NCI-H1694 treated with DMSO at 0.1 percent for 48 hours (cell line): ENCODE data around the gene FMNL1.

ENCODE experiments used
- DNase-seq: peaks from one replicate; lab custom pipeline; 2025; lab: John Stamatoyannopoulos, UW

FMNL1 gene

GRCh38 chr17:45258981-45259380 lies 37.3 kb downstream of the FMNL1 start:
- no peak for DNase-seq

- DNase-seq: no peak
Measured at GRCh38 chr17:45260204-45260783, 38.6 kb downstream of the FMNL1 start.

GRCh38 chr17:45261577-45262515 lies 40.2 kb downstream of the FMNL1 start, which contains the start of gene SPATA32:
TSS of gene SPATA32 (minus strand) at chr17:45262094. CDS start at chr17:45262016, 78 bp downstream.
- DNase-seq: no peak

DNA sequence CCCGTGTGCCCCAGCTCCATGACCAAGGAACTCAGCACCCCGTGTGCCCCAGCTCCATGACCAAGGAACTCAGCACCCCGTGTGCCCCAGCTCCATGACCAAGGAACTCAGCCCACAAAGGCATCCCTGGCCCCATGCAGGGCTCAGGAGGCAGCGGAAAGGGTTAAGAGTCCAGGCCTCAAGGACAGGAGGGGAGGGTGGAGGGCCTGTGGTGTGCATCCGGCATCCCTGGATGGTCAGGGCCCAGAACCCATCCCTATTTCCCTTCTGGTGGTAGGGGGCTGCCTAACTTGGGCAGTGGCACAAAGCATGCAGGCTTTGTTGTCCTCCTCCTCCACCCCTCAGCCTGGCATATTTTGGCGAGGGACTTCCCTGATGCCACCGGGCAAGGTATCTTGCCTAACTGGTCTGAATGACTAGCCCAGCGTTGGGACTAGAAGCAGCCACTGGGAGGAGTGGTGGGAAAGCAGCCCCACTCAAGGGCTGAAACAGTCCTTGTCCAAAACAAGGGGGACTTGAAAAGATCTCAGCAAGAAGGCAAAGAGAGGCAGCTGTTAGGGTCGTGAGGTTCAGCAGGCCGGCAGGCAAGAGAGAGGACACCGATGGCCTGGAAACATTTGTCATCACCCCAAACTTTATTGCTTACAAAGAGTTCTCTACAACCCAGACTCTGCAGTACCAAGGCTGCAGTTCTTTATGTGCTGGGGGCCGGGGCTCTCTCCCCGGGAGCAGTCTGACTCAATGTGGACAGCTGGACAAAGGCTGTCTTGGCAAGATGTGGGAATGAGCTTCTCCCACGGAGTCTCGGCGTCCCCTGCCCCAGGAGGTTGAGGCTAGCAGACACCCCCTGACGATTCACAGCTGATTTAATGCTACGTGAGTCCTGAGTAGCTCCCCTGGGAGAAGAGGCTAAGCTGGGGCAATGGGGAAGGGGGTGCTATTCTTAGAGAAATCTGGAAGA lies 41.1 kb downstream of the FMNL1 start:
- DNase-seq: no peak

DNA sequence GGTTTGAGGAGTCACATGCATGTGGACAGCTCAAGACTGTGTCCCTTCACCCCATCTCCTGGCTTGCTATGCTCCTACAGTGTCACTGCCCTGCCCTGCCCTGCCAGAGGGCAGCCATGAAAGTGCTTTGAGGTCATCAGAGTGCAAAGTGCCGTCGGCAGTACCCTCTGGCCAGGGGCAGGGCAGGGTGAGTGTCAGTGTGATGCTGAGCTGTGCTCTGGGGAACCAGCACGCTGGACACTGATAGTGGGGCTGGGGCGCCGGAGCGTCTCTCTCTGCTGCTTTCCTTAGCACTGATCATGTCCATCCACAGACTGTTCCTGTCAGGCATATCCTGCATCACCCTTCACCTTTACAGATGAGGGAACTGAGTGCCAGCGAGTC lies 41.8 kb downstream of the FMNL1 start:
- DNase-seq: no peak

DNA sequence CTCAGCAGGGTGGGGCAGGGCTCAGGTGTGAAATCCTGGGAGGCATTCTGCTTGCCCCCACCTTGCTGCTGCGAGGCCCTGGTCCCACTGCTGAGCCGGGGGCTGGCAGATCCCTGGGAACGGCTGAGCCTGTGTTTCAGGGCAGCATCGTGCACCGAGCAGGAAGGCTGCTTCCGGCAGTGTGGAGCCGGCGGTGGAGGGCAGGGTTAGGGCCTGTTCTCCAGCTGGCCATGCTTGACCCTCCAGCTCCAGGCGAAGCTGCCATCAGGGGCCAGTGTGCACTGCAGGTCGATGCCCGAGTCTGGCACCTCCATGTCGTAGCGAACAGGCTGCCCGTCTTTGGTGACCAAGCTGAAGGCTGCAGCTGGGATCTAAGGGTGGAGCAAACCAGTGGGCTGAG lies 42.7 kb downstream of the FMNL1 start:
- no peak for DNase-seq

DNA sequence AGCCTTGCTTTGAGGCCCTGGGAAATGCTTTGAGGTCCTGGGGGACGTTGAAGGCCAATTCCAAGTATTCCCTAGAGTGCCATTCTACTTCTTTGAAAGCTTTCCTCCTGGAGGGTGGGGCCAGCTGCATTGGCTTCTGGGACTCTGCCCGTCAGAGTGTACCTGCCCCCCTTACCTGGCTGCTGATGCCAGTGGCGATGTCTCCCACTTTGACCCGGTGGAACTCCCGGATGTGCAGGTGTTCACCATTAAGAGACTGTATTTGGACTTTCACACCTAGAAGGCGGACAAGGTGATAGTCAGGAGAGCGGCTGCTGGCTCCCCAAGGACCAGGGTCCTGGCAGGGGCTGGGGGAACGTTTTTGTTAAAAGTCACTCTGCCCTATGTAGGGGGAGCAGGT lies 43.3 kb downstream of the FMNL1 start:
- DNase-seq: no peak

DNA sequence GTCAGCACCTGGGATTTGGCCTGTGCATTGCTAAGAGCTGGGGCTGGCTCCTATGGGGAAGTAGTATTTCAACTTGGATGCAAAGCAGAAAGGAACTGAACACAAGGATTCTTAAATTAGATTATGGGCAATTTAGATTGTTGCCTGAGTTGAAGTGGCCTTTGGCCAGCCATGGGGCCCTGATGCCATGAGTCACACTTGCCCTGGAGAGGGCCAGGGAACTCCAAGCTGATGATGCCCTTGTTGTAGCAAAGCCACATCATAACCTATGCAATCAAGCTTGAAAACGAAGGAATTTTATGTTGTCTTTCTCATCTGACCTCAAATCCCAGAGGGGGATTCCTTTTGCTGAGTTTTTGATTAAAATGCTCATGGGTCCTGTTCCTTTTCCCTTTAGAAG lies 44.1 kb downstream of the FMNL1 start:
- DNase-seq: no peak

GRCh38 chr17:45266372-45266926 lies 44.8 kb downstream of the FMNL1 start:
- no peak for DNase-seq

GRCh38 chr17:45267436-45268055 lies 45.9 kb downstream of the FMNL1 start:
- no peak for DNase-seq

DNA sequence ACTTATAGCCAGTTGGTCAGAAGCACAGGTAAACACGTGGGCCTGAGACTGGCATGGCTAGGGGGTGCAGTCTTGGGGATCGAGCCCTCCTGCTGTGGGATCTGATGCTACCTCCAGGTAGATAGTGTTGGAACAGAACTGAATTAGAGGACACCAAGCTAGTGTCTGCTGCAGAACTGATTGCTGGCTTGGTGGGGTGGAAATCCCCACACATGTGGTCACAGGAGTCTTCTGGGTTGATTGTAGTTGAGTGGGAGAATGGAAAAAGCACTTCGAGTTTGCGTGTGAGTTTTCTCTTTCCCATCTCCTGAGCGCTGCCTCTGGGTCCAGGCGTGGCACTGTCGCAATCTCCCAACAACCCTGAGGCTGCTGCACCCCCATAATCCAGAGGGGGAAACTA lies 48.2 kb downstream of the FMNL1 start:
- no peak for DNase-seq

- DNase-seq: no peak
Measured at GRCh38 chr17:45270828-45271418, 49.2 kb downstream of the FMNL1 start.

DNA sequence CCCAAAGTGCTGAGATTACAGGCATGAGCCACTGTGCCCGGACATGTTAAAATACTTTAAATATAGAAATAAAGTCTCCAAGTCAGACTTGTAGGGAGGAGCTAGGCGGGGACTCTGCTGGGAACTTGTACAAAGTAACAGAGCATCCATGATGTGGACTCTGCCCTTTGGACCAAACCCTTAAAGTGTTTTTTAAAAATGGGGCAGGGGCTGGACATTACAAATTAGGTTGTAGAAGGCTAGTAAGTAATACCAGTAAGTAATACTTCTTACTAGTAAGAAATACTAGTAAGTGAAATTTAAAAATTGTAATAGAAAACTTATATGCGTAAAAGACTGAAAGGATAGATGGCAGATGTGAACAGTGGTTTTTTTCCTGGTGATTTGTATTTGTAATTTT lies 49.9 kb downstream of the FMNL1 start:
- no peak for DNase-seq

GRCh38 chr17:45273551-45273957 lies 51.9 kb downstream of the FMNL1 start:
- no peak for DNase-seq

- DNase-seq: no peak
Measured at GRCh38 chr17:45274033-45274432, 52.3 kb downstream of the FMNL1 start.

DNA sequence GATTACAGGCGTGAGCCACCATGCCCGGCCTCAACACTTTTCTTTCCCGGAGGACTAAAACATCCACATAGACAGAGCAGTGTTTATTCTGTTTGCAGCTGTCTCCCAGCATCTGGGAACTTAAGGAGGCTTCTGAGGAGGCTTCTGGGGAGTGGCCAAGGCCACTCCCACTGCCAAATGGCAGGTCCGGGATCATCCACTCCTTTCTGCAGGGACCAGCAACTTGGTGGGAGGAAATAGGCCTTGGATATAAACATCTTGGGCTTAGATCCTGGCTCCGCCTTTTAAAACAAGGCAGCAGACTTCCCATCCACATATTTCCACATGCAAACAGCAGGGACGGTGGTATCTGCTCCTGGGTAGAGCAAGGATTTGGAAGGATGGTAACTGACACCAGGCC lies 54.3 kb downstream of the FMNL1 start:
- DNase-seq: no peak

- peak; percentile 91 for DNase-seq
Measured at GRCh38 chr17:45277216-45277849, 55.6 kb downstream of the FMNL1 start.

DNA sequence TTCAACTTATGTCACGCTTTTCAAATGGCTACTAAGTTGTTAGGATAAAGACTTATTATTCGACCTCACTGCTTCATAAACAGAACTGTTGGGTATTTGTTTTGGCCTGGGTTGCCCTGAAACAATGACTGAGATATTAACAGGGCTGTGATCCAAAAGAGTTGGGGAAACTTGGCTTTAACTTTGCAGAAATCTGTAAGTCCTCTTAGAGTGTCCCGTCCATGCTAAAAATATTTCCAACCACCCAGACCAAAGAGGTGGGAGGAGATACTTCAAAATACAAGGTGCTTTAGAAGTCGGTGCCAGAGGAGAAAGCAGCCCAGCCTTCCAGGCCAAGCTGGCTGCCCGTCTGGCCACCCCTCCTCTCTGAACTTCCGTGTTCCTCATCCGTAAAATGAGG lies 56.3 kb downstream of the FMNL1 start:
- no peak for DNase-seq

DNA sequence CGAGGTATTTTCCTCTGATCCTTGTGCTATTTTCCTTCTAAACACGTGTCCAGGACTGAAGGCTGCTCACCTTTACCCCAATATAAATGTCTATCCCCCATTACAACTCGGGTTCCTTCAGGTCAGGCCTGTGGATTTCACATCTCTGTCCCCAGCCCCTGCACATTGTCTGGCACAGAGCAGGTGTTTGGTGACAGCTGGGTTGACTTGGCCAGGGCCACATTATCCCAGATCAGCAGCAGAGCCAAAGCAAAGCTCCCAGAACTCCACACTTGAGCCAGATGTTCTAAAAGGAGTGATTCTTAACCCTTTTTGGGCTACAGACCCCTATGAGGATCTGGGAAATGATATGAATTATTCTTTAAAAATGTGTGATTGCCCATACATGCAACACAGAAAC lies 58.2 kb downstream of the FMNL1 start:
- DNase-seq: peak; percentile 63
